Suprapubic skin (tissue), 4 donors: Measurements from ENCODE around the gene TUBG2. TPM values are rescaled to one million over a fixed set of nuclear protein-coding genes. Genes with fewer than 3 reads are reported as not detected.

Experiments used
- DNase-seq, 2 donors: peaks; one replicate each; pipeline ENCODE4 v3.0.0-alpha.2; 2019; ENCODE audit warnings: low spot score in 2 of 2
- H3K27ac ChIP-seq: fragments of 200-600 bp; sonication (generic); one replicate; pipeline ENCODE4 v1.5.1; 2019
- H3K27me3 ChIP-seq: fragments of 200-600 bp; sonication (generic); one replicate; pipeline ENCODE4 v1.5.1; 2019
- H3K36me3 ChIP-seq: fragments of 200-600 bp; sonication (generic); one replicate; pipeline ENCODE4 v1.5.1; 2019
- H3K4me1 ChIP-seq: fragments of 200-600 bp; sonication (generic); one replicate; pipeline ENCODE4 v1.5.1; 2019
- H3K4me3 ChIP-seq: fragments of 200-600 bp; sonication (generic); one replicate; pipeline ENCODE4 v1.5.1; 2019; ENCODE audit warnings: mild to moderate bottlenecking
- H3K9me3 ChIP-seq: fragments of 200-600 bp; sonication (generic); one replicate; pipeline ENCODE4 v1.5.1; 2019
- EP300 ChIP-seq: sonication (generic); formaldehyde crosslinking; IDR thresholded peaks from one replicate; pipeline ENCODE4 v1.6.1; 2017; ENCODE audit warnings: antibody characterized with exemption
- POLR2A ChIP-seq, 2 donors: fragments of 450-650 bp; IDR thresholded peaks; one replicate each; pipeline ENCODE4 v1.6.1; 2017; ENCODE audit warnings: antibody characterized with exemption in 2 of 2, mild to moderate bottlenecking in 2 of 2, moderate library complexity in 2 of 2
- POLR2AphosphoS5 ChIP-seq, 3 donors: sonication (generic); formaldehyde crosslinking; IDR thresholded peaks; one replicate each; pipeline ENCODE4 v1.6.1; 2017; ENCODE audit warnings: antibody characterized with exemption in 3 of 3
- WGBS: methylation state at CpG from one replicate; pipeline ENCODE4 v1.1.5; 2018; 5-methylcytosine and 5-hydroxymethylcytosine counted together
- total RNA-seq, 4 donors: library from RNA; depleted of rRNA; stranded (reverse); fragments of >200 nt; gene quantifications; one replicate each; pipeline ENCODE4 v1.1.0, GENCODE V29; 2016
- TF ChIP-seq, protein P1 (sequence below), 2 donors: fragments of 200-600 bp in 1 of 2; fragments of 450-650 bp in 1 of 2; sonication (generic) in 1 of 2; IDR thresholded peaks; one replicate each; pipeline ENCODE4 v1.5.1; 2016 to 2019; ENCODE audit warnings: antibody characterized with exemption in 2 of 2, mild to moderate bottlenecking in 1 of 2, moderate library complexity in 1 of 2

Gene TUBG2
- total RNA-seq, 4 donors from 2014 or later = 10.9 to 32.3 (median 12.7) TPM

DNA sequence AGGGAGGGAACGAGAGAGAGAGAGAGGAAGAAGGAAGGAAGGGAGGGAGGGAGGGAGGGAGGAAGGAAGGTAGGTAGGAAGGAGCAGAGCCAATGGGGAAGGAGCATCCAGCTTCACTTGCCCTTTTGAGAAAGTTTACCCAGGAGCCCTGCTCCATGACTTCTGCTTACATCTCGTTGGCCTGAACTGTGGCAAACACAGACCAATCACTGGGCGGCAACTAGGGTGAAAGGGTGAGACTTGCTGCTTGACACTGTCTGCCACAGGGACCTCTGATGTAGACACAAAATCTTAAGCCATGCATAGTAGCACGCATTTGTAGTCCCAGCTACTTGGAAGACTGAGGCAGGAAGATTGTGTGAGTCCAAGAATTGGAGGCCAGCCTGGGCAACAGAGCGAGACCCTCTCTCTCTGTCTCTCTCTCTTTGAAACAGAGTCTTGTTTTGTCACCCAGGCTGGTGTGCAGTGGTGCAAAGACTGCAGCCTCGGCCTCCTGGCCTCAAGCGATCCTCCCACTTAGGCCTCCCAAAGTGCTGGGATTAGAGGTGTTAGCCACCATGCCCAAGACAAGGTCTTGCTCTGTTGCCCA lies 19.5 kb upstream of the TUBG2 start:
- H3K9me3 ChIP-seq = no peaks in the 10 kb centered on the region
- no peak overlapping the region for H3K4me3 ChIP-seq
- no peak overlapping the region for H3K27ac ChIP-seq
- no peaks in the 10 kb centered on the region for H3K27me3 ChIP-seq
- TF ChIP-seq EP300 = no peak
- TF ChIP-seq POLR2A (IDR thresholded peaks at IDR 0.05) = no peak
- TF ChIP-seq, protein P1, sequence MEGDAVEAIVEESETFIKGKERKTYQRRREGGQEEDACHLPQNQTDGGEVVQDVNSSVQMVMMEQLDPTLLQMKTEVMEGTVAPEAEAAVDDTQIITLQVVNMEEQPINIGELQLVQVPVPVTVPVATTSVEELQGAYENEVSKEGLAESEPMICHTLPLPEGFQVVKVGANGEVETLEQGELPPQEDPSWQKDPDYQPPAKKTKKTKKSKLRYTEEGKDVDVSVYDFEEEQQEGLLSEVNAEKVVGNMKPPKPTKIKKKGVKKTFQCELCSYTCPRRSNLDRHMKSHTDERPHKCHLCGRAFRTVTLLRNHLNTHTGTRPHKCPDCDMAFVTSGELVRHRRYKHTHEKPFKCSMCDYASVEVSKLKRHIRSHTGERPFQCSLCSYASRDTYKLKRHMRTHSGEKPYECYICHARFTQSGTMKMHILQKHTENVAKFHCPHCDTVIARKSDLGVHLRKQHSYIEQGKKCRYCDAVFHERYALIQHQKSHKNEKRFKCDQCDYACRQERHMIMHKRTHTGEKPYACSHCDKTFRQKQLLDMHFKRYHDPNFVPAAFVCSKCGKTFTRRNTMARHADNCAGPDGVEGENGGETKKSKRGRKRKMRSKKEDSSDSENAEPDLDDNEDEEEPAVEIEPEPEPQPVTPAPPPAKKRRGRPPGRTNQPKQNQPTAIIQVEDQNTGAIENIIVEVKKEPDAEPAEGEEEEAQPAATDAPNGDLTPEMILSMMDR (IDR thresholded peaks at IDR 0.05) = no peak
- TF ChIP-seq POLR2AphosphoS5 (IDR thresholded peaks at IDR 0.05) = no peak
- 65% methylated on average over 4 of the region's 7 CpGs for WGBS
- no peaks in the 10 kb centered on the region for H3K36me3 ChIP-seq
- H3K4me1 ChIP-seq = no peaks in the 10 kb centered on the region
- no peak for DNase-seq

DNA sequence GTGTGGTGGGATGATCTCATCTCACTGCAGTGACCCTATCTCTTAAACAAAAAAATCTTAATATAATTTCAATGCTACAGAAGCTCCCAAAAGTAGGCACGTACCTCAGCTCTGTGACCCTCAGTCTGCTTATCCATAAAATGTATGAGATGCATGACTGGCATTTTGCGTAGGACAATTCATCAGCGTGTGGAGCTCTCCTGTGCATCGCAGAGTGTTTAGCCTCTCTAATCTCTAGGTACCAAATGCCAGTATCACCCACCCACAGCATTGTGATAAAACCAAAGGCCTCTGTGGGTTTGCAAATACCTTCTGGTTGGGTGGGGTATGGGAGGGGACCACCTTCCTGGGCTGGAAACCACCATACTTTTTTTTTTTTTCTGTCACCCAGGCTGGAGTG lies 19.0 kb upstream of the TUBG2 start:
- H3K36me3 ChIP-seq = no peaks in the 10 kb centered on the region
- no peak for TF ChIP-seq EP300
- TF ChIP-seq, protein P1 (IDR thresholded peaks at IDR 0.05) = no peak
- TF ChIP-seq POLR2A (IDR thresholded peaks at IDR 0.05) = no peak
- no peak for TF ChIP-seq POLR2AphosphoS5 (IDR thresholded peaks at IDR 0.05)
- no peak overlapping the region for H3K4me3 ChIP-seq
- no peak overlapping the region for H3K27ac ChIP-seq
- DNase-seq = no peak
- WGBS = 98% methylated on average over 4 of the region's 4 CpGs
- H3K4me1 ChIP-seq = no peaks in the 10 kb centered on the region
- no peaks in the 10 kb centered on the region for H3K27me3 ChIP-seq
- H3K9me3 ChIP-seq = no peaks in the 10 kb centered on the region

DNA sequence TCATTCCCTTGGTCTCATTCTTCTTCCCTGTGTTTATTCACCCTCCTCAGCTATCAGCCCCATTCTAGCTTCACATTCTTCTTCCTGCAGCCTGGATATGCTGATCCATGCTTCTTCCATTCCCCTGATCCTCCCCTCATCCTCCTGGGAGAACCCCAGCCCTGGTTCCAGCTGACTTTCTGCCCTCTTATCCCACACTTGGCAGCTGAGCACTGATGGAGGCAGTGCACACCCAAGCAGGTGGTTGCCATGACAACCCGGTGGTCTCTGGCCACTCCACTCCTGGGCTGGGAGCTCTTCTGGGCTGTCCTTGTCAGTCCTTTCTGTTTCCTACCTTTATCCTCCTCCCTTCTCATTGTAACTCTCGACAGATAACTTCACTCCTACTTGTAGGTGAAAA lies 16.7 kb upstream of the TUBG2 start:
- Histone ChIP-seq H3K27ac (no peak overlapping the region), H3K4me3 (no peak overlapping the region), H3K9me3 (no peaks in the 10 kb centered on the region), H3K36me3 (no peaks in the 10 kb centered on the region), H3K4me1 (no peaks in the 10 kb centered on the region), H3K27me3 (no peaks in the 10 kb centered on the region)
- TF ChIP-seq EP300 (no peak), POLR2A (IDR thresholded peaks at IDR 0.05) (no peak), POLR2AphosphoS5 (IDR thresholded peaks at IDR 0.05) (no peak)
- TF ChIP-seq, protein P1 (IDR thresholded peaks at IDR 0.05) = no peak
- DNase-seq = no peak
- 36% methylated on average over 2 of the region's 2 CpGs for WGBS

DNA sequence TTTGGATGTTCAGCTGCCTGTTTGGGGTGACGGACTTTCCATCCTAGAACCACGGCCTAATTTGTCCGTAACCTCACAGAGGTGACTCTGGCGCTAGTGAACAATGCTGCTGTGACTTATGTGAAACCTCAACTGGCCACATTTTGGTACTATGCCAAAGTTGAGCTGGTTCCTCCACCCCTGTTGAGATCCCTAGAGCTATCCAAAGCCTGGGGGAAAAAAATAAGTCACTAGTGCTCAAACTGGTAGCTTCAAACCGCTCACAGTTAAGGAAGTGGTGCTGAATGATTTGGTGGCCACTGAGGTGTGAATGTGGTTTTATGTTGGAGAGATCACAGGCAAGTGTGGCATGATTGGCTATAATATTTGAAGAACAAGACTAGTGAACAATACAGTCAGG lies 11.3 kb upstream of the TUBG2 start:
- Histone ChIP-seq H3K27me3 (no peaks in the 10 kb centered on the region), H3K9me3 (no peaks in the 10 kb centered on the region), H3K4me1 (no peaks in the 10 kb centered on the region), H3K4me3 (no peak overlapping the region), H3K27ac (no peak overlapping the region), H3K36me3 (no peaks in the 10 kb centered on the region)
- WGBS = 85% methylated on average over 5 of the region's 5 CpGs
- DNase-seq = no peak
- TF ChIP-seq POLR2A (IDR thresholded peaks at IDR 0.05) (no peak), POLR2AphosphoS5 (IDR thresholded peaks at IDR 0.05) (no peak), EP300 (no peak)
- TF ChIP-seq, protein P1 (IDR thresholded peaks at IDR 0.05) = no peak

DNA sequence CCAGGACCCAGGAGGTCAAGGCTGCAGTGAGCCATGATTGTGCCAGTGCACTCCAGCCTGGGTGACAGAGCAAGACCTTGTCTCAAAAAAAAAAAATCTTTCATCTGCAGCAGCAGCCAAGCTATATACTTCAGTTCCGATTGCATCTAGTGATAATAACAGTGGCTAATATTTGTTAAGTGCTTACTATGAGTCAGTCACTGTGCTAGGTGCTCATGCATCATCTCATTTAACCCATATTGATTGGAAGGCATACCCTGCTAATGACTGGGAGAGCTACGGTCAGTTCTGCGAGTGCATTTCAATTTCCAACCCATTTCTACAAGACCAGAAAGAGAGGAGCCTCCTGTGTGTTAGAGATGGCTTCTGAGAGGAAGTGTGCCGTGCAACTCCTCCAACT lies 7.7 kb upstream of the TUBG2 start:
- Histone ChIP-seq H3K27ac (no peak overlapping the region), H3K36me3 (no peaks in the 10 kb centered on the region)

More for the DNA sequence above, 7.7 kb upstream of the TUBG2 start:
- H3K9me3 ChIP-seq = no peaks in the 10 kb centered on the region
- TF ChIP-seq POLR2AphosphoS5 (IDR thresholded peaks at IDR 0.05) (no peak), EP300 (no peak)
- no peaks in the 10 kb centered on the region for H3K27me3 ChIP-seq
- DNase-seq = no peak
- H3K4me3 ChIP-seq = no peak overlapping the region
- WGBS = 77% methylated on average over 4 of the region's 4 CpGs
- peaks cover 18% of the 10 kb centered on the region for H3K4me1 ChIP-seq
